SIG-M5 (cell line): ENCODE results near the gene VEGFA.

ENCODE experiments used
- DNase-seq: peaks from one replicate; lab custom pipeline; 2025; lab: John Stamatoyannopoulos, UW

The VEGFA gene

DNA sequence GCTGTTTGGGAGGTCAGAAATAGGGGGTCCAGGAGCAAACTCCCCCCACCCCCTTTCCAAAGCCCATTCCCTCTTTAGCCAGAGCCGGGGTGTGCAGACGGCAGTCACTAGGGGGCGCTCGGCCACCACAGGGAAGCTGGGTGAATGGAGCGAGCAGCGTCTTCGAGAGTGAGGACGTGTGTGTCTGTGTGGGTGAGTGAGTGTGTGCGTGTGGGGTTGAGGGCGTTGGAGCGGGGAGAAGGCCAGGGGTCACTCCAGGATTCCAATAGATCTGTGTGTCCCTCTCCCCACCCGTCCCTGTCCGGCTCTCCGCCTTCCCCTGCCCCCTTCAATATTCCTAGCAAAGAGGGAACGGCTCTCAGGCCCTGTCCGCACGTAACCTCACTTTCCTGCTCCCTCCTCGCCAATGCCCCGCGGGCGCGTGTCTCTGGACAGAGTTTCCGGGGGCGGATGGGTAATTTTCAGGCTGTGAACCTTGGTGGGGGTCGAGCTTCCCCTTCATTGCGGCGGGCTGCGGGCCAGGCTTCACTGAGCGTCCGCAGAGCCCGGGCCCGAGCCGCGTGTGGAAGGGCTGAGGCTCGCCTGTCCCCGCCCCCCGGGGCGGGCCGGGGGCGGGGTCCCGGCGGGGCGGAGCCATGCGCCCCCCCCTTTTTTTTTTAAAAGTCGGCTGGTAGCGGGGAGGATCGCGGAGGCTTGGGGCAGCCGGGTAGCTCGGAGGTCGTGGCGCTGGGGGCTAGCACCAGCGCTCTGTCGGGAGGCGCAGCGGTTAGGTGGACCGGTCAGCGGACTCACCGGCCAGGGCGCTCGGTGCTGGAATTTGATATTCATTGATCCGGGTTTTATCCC lies at the start of gene VEGFA:
Gene VEGFA, plus strand, starts transcription at position 686 of the 846 bp plus-strand sequence.
- no peak for DNase-seq

GRCh38 chr6:43720999-43721398 lies 49.0 kb upstream of the VEGFA start:
- no peak for DNase-seq

GRCh38 chr6:43722920-43723545 lies 47.0 kb upstream of the VEGFA start:
- DNase-seq = no peak

- DNase-seq = peak; percentile 5
Measured at GRCh38 chr6:43723737-43724295, 46.2 kb upstream of the VEGFA start.

DNA sequence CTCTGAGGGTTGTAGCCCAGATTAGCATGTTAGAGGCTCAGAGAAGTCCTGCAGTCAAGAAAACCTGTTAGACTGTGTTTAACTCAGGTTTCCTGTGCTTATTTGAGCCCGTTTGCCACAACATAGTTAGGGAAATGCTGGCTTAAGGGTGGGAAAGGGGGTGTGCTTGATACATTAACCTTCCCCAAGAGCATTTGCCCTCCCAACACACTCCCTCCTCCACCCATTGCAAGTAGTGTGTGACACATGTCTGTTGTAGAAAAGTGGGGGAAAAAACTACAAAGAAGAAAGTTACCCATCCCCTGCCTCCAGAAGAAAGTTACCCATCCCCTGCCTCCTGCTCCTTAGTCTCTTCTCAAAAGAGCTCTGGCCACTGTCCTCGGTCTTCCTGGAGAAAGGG lies 45.7 kb upstream of the VEGFA start:
- DNase-seq = no peak

DNA sequence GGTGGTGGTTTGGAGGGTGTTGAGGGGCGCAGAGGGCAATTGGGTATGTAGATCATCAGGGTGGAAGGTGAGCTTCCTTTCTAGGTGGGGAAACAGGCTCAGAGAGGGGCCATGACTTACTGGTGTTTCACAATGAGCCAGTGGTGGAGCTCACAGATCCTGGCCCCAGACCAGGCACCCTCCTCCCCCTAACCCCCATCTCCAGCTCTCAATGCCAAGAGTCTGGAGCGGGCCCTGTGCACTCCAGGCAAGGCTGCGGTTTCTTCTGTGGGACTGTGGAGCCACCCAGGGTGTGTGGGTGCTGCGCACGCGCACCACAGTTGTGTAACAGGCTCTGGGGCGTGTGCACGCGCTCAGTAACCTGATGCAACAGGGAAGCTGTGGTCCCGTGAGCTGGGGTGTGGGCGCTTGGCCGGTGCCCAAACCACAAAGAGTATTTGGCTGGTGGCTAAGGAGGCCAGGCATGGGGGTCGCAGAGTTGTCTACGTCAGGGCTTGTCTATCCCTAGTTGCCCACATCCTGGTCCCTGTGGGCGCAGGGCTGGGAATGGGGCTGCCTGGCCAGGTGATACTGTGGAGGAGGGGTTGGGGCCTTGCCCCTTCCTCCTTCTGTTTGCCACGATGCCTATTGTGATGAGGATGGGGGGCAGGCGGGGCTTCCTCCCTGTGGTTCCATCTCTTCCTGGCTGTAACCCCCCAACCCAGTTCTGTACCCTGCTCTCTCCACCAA lies 44.9 kb upstream of the VEGFA start:
- DNase-seq = peak; percentile 81

DNA sequence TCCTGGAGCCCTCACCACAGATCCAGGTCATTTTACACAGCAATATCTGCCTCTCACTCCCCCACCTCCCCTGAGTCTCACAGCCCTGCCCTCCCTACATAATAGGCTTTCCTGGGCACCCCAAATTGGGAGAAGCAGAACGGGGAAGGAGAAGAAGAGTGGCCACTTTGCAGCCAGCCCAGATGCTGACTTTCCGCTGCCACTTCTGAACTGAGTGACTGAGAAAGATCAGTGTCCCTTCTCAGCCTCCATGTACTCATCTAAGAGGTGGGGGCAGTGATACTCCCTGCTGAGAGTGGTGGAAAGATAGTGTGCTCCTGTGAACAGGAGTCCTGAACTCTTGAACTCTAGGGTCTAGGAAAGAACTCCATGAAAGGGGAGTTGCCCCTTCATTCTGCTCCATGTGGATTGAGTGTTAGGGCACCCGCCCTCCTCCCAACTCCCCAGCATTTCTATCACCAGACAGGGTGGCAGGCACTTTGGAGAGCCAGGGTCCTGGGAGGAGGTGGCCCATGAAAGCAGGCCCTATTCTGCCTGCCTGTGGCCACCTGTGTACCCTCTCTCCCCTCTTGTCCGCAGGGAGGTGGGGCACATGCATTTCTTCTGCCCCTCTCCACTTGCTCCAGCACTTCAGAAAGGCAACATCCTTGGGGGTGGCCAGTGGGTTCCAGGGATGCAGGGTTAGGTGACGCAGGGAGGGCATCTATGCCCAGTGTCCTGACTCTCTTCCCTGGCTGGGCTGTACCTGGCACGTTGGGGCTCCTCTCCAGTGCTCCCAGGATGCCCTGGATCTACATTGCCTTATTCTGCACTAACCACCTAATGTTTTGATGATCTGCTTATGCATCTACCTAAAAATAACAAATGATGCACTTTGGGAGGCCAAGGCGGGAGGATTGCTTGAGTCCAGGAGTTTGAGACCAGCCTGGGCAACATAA lies 44.1 kb upstream of the VEGFA start:
- DNase-seq = no peak

GRCh38 chr6:43727634-43728033 lies 42.4 kb upstream of the VEGFA start:
- DNase-seq = no peak

DNA sequence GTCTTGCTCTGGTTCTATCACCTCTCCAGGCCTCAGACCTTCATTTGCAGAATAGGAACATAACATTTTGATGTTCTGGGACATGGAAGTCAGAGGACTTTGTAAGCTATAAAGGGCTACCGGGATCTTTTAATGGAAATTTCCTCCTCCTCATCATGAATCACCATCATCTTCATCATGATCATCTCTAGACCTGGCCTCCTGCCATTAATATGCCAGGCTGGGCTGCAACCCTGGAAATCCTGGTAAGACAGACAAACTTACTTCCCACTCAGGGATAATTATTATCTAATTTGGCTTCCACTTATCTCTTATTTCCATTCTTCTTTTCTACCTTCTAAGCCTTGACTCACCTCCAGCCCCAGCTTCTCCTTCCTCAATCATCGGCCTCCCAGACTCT lies 41.4 kb upstream of the VEGFA start:
- no peak for DNase-seq

- DNase-seq = no peak
Measured at GRCh38 chr6:43729537-43729936, 40.5 kb upstream of the VEGFA start.

DNA sequence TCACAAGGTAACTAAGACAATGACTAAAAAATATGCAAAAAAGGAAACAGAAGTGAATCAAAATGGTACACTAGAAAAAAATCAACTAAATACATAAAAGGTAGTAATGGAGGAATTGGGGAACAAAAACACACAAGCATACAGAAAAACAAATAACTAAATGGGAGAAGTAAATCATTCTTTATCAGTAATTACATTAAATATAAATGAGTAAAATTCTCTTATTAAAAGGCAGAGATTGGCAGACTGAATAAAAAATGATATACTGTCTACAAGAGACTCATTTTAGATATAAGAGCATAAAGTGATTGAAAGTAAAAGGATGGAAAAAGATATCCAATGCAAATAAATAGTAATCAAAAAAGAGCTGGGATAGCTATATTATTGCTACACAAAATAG lies 39.4 kb upstream of the VEGFA start:
- DNase-seq = no peak

DNA sequence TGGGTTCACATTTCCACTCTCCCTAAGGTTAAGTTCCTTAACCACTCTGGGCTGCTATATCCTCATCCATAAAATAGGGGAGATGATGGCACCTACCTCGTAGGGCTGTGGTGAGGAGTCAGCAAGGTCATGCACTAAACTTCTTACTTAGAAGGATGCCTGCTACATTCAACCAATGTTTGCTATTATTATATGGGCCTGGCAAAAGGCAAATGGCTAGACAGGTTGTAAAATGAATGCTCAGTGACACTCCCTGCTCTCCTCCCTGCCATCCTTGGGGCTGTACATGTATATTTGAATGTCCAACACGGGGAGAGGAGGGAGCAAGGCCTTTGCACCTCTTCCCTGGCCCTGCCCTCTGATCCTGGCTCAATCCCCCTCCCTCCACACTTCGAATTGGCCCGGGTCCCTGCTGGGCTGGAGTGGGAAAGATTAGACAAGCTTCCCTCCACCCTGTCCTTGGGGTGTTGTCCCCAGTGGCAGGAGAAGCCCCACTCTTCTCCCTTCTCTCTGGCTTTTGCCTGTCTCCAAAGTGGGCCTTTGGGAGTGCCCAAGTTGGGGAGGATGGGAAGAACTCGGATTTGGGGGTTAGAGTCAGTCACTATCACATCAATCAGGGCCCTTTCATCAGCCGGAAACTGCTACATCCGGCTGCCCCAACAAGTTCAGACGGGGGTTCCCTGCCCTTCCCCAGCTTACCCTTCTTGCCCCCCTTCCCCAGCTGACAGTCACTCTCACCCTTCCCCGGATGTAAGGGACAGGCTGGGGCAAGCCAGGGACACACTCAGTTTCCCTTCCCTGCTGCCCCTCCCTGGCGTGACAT lies 36.3 kb upstream of the VEGFA start:
- no peak for DNase-seq

DNA sequence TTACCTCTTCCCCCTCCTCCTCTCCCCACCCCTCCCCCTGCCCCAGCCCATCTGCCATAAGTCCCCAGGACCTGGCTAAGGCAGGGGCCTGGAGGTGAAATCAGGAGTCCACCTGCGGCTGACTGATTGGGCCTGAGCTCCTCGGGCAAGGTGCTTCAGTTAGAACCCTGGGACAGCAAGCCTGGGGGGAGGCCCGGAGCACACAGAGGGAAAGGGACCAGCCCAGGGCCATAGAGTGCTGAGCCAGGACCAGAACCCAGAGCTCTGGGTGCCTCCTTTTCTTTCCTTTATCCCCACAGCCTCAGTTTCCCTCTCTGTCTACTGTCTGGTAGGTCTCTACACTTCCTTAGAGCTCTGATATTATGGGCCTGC lies 35.7 kb upstream of the VEGFA start:
- no peak for DNase-seq

DNA sequence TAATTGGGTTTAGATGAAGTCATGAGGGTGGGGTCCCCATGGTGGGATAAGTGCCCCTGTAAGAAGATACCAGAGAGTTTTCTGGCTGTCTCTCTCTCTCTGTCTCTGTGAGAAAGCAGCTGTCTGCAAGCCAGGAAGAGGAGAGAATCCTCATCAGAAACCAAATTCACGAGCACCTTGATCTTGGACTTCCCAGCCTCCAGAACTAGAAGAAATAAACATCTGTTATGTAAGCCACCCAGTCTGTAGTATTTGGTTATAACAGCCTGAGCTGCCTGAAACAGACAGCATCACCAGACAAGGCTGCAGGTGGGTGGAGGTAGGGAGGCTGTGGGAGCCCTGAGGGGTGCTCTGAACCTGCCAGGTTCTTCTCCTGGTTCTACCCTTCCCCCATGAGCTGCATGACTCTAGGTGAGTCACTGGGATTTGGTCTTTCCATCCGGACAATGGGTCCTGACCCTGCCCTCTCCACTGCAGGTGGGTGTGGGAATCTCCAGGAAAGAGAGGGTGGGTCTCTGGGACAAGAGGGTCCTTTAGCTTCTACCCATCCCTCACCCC lies 34.3 kb upstream of the VEGFA start:
- no peak for DNase-seq

- no peak for DNase-seq
Measured at GRCh38 chr6:43736211-43736786, 33.7 kb upstream of the VEGFA start.

DNA sequence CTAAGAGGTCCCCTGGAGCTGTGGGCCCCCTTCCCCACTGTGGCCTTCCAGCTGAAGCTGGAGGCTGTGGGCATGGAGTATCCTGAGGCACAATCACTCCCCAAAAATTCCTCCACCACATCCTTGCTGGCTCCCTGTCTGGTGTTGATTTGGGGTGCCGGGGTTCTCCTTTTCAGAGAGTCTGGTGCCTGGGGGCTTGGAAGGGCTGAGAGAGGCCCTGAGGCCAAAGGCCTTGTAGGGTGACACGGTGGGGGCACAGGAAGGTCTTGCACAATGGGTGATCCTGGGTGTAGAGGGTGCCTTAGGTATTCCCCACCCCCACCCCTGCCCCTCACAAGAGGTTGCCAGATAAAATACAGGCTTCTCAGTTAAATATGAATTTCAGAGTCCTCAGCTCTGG lies 33.2 kb upstream of the VEGFA start:
- no peak for DNase-seq

- DNase-seq = no peak
Measured at GRCh38 chr6:43737272-43738081, 32.5 kb upstream of the VEGFA start.

DNA sequence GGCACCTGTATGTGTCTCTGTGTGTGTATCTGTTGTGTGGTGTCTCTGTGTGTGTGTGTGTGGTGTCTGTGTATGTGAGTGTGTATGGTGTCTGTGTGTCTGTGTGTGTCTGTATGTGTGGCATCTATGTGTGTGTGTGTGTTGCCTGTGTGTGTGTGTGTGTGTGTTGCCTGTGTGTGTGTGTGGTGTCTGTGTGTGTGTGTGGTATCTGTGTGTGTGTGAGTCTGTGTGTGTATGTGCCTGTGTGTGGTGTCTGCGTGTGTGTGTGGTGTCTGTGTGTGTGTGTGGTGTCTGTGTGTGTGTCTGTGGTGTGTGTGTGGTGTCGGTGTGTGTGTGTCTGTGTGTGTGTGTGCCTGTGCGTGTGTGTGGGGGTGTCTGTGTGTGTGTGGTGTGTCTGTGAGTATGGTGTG lies 31.7 kb upstream of the VEGFA start:
- DNase-seq = no peak
